Left ventricle myocardium inferior (tissue), 1 donor: Measurements from ENCODE around the gene KICS2. TPM values are rescaled to one million over a fixed set of nuclear protein-coding genes. Genes with fewer than 3 reads are reported as not detected.

Experiments used
- DNase-seq: peaks from one replicate; pipeline ENCODE4 v3.0.0-alpha.2; 2020
- H3K27ac ChIP-seq: fragments of 200-600 bp; replicated peaks from 2 replicates; pipeline ENCODE4 v1.8.0; 2021
- H3K27me3 ChIP-seq: fragments of 200-600 bp; 2 replicates; pipeline ENCODE4 v1.8.0; 2021; ENCODE audit warnings: low read depth
- H3K36me3 ChIP-seq: fragments of 200-600 bp; 2 replicates; pipeline ENCODE4 v1.8.0; 2021
- H3K4me1 ChIP-seq: fragments of 200-600 bp; 2 replicates; pipeline ENCODE4 v1.8.0; 2021
- H3K4me3 ChIP-seq: fragments of 200-600 bp; 2 replicates; pipeline ENCODE4 v1.8.0; 2021; ENCODE audit warnings: mild to moderate bottlenecking, moderate library complexity
- H3K9me3 ChIP-seq: fragments of 200-600 bp; replicated peaks from 2 replicates; pipeline ENCODE4 v1.8.0; 2021
- CTCF ChIP-seq: fragments of 200-600 bp; IDR thresholded peaks from 2 replicates; pipeline ENCODE4 v1.8.0; 2021; ENCODE audit warnings: antibody characterized with exemption, mild to moderate bottlenecking, borderline replicate concordance
- intact Hi-C: fragments of 100-400 bp; cut with micrococcal nuclease; formaldehyde crosslinking; loops from one replicate; pipeline ENCODE4 v1.11.0; 2022
- total RNA-seq: library from RNA; stranded (reverse); fragmentation: NEBNext Ultra II Directional; extraction: Animal tissue kit (Norgen Biotek cat#: 25700); gene quantifications from one replicate; pipeline ENCODE4 v1.2.1, GENCODE V29; 2021
- donor health status: DM: no; HTN: yes; CAD: no; lungs with severe emphysema.

KICS2 gene
- total RNA-seq, 1 donor from 2014 or later = 3.5 TPM

- H3K36me3 ChIP-seq = no peaks in the 10 kb centered on the region
- no peak for TF ChIP-seq CTCF
- intact Hi-C loops = no loop called here
These were observed 35.3 kb downstream of the KICS2 start for GRCh38 chr12:64186789-64187188.

GRCh38 chr12:64184216-64184615 is 37.9 kb downstream of the KICS2 start:
- intact Hi-C loops = no loop called here
- no peaks in the 10 kb centered on the region for H3K36me3 ChIP-seq
- no peak for TF ChIP-seq CTCF
- H3K9me3 ChIP-seq = no peaks in the 10 kb centered on the region
- peaks cover 11% of the 10 kb centered on the region for H3K4me1 ChIP-seq
- no peak overlapping the region for H3K4me3 ChIP-seq
- no peak for DNase-seq
- no peak overlapping the region for H3K27ac ChIP-seq
- H3K27me3 ChIP-seq = no peaks in the 10 kb centered on the region

More at GRCh38 chr12:64186789-64187188, 35.3 kb downstream of the KICS2 start:
- no peak overlapping the region for H3K4me3 ChIP-seq
- H3K4me1 ChIP-seq = peaks cover 6% of the 10 kb centered on the region
- no peak overlapping the region for H3K27ac ChIP-seq
- H3K27me3 ChIP-seq = no peaks in the 10 kb centered on the region
- no peaks in the 10 kb centered on the region for H3K9me3 ChIP-seq
- DNase-seq = no peak

GRCh38 chr12:64181430-64182291 is 40.4 kb downstream of the KICS2 start:
- peak; percentile 29 for DNase-seq
- intact Hi-C loops = loop anchor here (2.0 kb wide), 1 partner anchor 337 kb away; the partner anchor contains the start of gene SRGAP1

GRCh38 chr12:64180951-64181350 is 41.1 kb downstream of the KICS2 start:
- intact Hi-C loops = loop anchor here (2.0 kb wide), 1 partner anchor 336 kb away; the partner anchor contains the start of gene SRGAP1
- no peak for DNase-seq
- TF ChIP-seq CTCF = no peak
- Histone ChIP-seq H3K4me1 (peaks cover 15% of the 10 kb centered on the region), H3K27me3 (no peaks in the 10 kb centered on the region), H3K27ac (peak overlapping the region; percentile 56), H3K9me3 (no peaks in the 10 kb centered on the region), H3K36me3 (no peaks in the 10 kb centered on the region), H3K4me3 (no peak overlapping the region)

More at GRCh38 chr12:64181430-64182291, 40.4 kb downstream of the KICS2 start:
- H3K27me3 ChIP-seq = no peaks in the 10 kb centered on the region
- peaks cover 15% of the 10 kb centered on the region for H3K4me1 ChIP-seq
- TF ChIP-seq CTCF = peak; percentile 79
- H3K36me3 ChIP-seq = no peaks in the 10 kb centered on the region
- peak overlapping the region; percentile 56 for H3K27ac ChIP-seq
- H3K4me3 ChIP-seq = no peak overlapping the region
- H3K9me3 ChIP-seq = no peaks in the 10 kb centered on the region

GRCh38 chr12:64178122-64178521 is 44.0 kb downstream of the KICS2 start:
- no peak for DNase-seq
- H3K27me3 ChIP-seq = no peaks in the 10 kb centered on the region
- no peak overlapping the region for H3K4me3 ChIP-seq
- no peak overlapping the region for H3K27ac ChIP-seq
- intact Hi-C loops = no loop called here
- peaks cover 15% of the 10 kb centered on the region for H3K4me1 ChIP-seq
- no peaks in the 10 kb centered on the region for H3K36me3 ChIP-seq
- TF ChIP-seq CTCF = no peak
- no peaks in the 10 kb centered on the region for H3K9me3 ChIP-seq
